HEK293 (cell line): ENCODE data around the gene ARRB2.

ENCODE experiments used
- CTCF ChIA-PET: fragments of 350-600 bp; formaldehyde crosslinking; extraction: SDS; loops from one replicate; lab custom pipeline; 2021; ENCODE audit warnings: antibody characterized with exemption; lab: Yijun Ruan, JAX
- POLR2A ChIA-PET: fragments of 300-600 bp; formaldehyde crosslinking; extraction: SDS; loops from one replicate; lab custom pipeline; 2020; ENCODE audit warnings: antibody characterized with exemption, inconsistent platforms; lab: Yijun Ruan, JAX
- H3K27ac ChIP-seq: fragments of 200-500 bp; sonication (Bioruptor generic); 2 replicates; pipeline ENCODE4 v1.5.1; 2014; ENCODE audit warnings: low read depth, low read length, control low read depth, inconsistent platforms; ENCODE audit errors: extremely low read depth
- H3K36me3 ChIP-seq, 2 experiments: fragments of 200-500 bp in 1 of 2; sonication (Bioruptor generic) in 1 of 2; 1 replicate in 1 of 2; 2 replicates in 1 of 2; pipeline ENCODE4 v1.5.1; 2014 to 2017; ENCODE audit warnings: inconsistent platforms in 2 of 2, low read length in 2 of 2; ENCODE audit not compliant: control insufficient read depth in 2 of 2, insufficient read depth in 1 of 2
- H3K4me1 ChIP-seq: fragments of 200-500 bp; sonication (Bioruptor generic); 2 replicates; pipeline ENCODE4 v1.5.1; 2014; ENCODE audit warnings: mild to moderate bottlenecking, low read length, inconsistent platforms; ENCODE audit not compliant: control insufficient read depth, insufficient read depth
- H3K4me3 ChIP-seq: 2 replicates; pipeline ENCODE4 v1.5.1; 2011; ENCODE audit warnings: low read depth, mild to moderate bottlenecking, control low read depth, low read length, moderate library complexity
- H3K9me3 ChIP-seq: fragments of 200-500 bp; sonication (Bioruptor generic); 2 replicates; pipeline ENCODE4 v1.5.1; 2014; ENCODE audit warnings: low read depth, low read length, inconsistent platforms; ENCODE audit not compliant: control insufficient read depth, insufficient read depth
- HOXA7 ChIP-seq: sonication (generic); formaldehyde crosslinking; IDR thresholded peaks from 2 replicates; pipeline ENCODE4 v1.8.1; 2022; ENCODE audit warnings: missing genetic modification reagents, borderline replicate concordance
- INSM2 ChIP-seq: fragments of 450-650 bp; formaldehyde crosslinking; IDR thresholded peaks from 2 replicates; pipeline ENCODE4 v1.5.1; 2016; ENCODE audit warnings: missing biosample characterization, missing genetic modification characterization
- MEIS1 ChIP-seq: sonication (generic); formaldehyde crosslinking; IDR thresholded peaks from 2 replicates; pipeline ENCODE4 v1.8.1; 2022; ENCODE audit warnings: missing genetic modification reagents, mild to moderate bottlenecking, borderline replicate concordance
- MZF1 ChIP-seq: fragments of 450-650 bp; formaldehyde crosslinking; IDR thresholded peaks from 2 replicates; pipeline ENCODE4 v1.5.1; 2017; ENCODE audit warnings: missing biosample characterization, missing genetic modification characterization, borderline replicate concordance
- REPIN1 ChIP-seq: fragments of 450-650 bp; formaldehyde crosslinking; IDR thresholded peaks from 2 replicates; pipeline ENCODE4 v1.5.1; 2017; ENCODE audit warnings: missing biosample characterization, missing genetic modification characterization, low read depth
- SP3 ChIP-seq: fragments of 450-650 bp; formaldehyde crosslinking; IDR thresholded peaks from 2 replicates; pipeline ENCODE4 v1.5.1; 2016; ENCODE audit warnings: missing biosample characterization, missing genetic modification characterization
- TRIM28 ChIP-seq: IDR thresholded peaks from 2 replicates; pipeline ENCODE4 v1.6.1; 2011; ENCODE audit warnings: low read length, control low read depth, borderline replicate concordance
- ZFP69B ChIP-seq: fragments of 450-650 bp; formaldehyde crosslinking; IDR thresholded peaks from 2 replicates; pipeline ENCODE4 v1.5.1; 2016; ENCODE audit warnings: missing biosample characterization, missing genetic modification characterization
- ZNF155 ChIP-seq: fragments of 450-650 bp; formaldehyde crosslinking; IDR thresholded peaks from 2 replicates; pipeline ENCODE4 v1.5.1; 2016; ENCODE audit warnings: missing biosample characterization, missing genetic modification characterization
- ZNF175 ChIP-seq: fragments of 450-650 bp; formaldehyde crosslinking; IDR thresholded peaks from 2 replicates; pipeline ENCODE4 v1.5.1; 2016; ENCODE audit warnings: missing biosample characterization, missing genetic modification characterization
- ZNF223 ChIP-seq: fragments of 450-650 bp; formaldehyde crosslinking; IDR thresholded peaks from 2 replicates; pipeline ENCODE4 v1.5.1; 2016; ENCODE audit warnings: missing biosample characterization, missing genetic modification characterization
- ZNF366 ChIP-seq: fragments of 450-650 bp; formaldehyde crosslinking; conservative IDR thresholded peaks from 2 replicates; pipeline ENCODE4 v1.5.1; 2016; ENCODE audit warnings: missing biosample characterization, missing genetic modification characterization
- ZNF426 ChIP-seq: fragments of 450-650 bp; formaldehyde crosslinking; IDR thresholded peaks from 2 replicates; pipeline ENCODE4 v1.5.1; 2017; ENCODE audit warnings: missing biosample characterization, missing genetic modification characterization, mild to moderate bottlenecking, inconsistent platforms, moderate library complexity
- ZNF501 ChIP-seq: fragments of 450-650 bp; formaldehyde crosslinking; IDR thresholded peaks from 2 replicates; pipeline ENCODE4 v1.5.1; 2016; ENCODE audit warnings: missing biosample characterization, missing genetic modification characterization
- ZNF513 ChIP-seq: fragments of 450-650 bp; IDR thresholded peaks from 2 replicates; pipeline ENCODE4 v1.5.1; 2018; ENCODE audit warnings: missing biosample characterization, missing genetic modification characterization
- ZNF514 ChIP-seq: fragments of 450-650 bp; formaldehyde crosslinking; IDR thresholded peaks from 2 replicates; pipeline ENCODE4 v1.5.1; 2016; ENCODE audit warnings: missing biosample characterization, missing genetic modification characterization
- ZNF518A ChIP-seq: fragments of 450-650 bp; formaldehyde crosslinking; conservative IDR thresholded peaks from 2 replicates; pipeline ENCODE4 v1.5.1; 2016; ENCODE audit warnings: low read depth, missing biosample characterization, missing genetic modification characterization
- ZNF548 ChIP-seq: fragments of 450-650 bp; formaldehyde crosslinking; IDR thresholded peaks from 2 replicates; pipeline ENCODE4 v1.5.1; 2016; ENCODE audit warnings: missing biosample characterization, missing genetic modification characterization
- ZNF791 ChIP-seq: fragments of 450-650 bp; formaldehyde crosslinking; IDR thresholded peaks from 2 replicates; pipeline ENCODE4 v1.5.1; 2016; ENCODE audit warnings: missing biosample characterization, missing genetic modification characterization
- ZNF792 ChIP-seq: fragments of 450-650 bp; formaldehyde crosslinking; IDR thresholded peaks from 2 replicates; pipeline ENCODE4 v1.5.1; 2016; ENCODE audit warnings: missing biosample characterization, missing genetic modification characterization
- TF ChIP-seq, protein P1 (sequence below): fragments of 450-650 bp; formaldehyde crosslinking; IDR thresholded peaks from 2 replicates; pipeline ENCODE4 v1.5.1; 2016; ENCODE audit warnings: missing biosample characterization, missing genetic modification characterization
- TF ChIP-seq, protein P2 (sequence below): fragments of 450-650 bp; formaldehyde crosslinking; IDR thresholded peaks from 2 replicates; pipeline ENCODE4 v1.5.1; 2016; ENCODE audit warnings: missing biosample characterization, missing genetic modification characterization
- TF ChIP-seq, protein P3 (sequence below): fragments of 450-650 bp; formaldehyde crosslinking; IDR thresholded peaks from 2 replicates; pipeline ENCODE4 v1.5.1; 2016; ENCODE audit warnings: missing biosample characterization, missing genetic modification characterization

ARRB2 gene

GRCh38 chr17:4740025-4740351 is 29.6 kb downstream of the ARRB2 start (continued):
- TF ChIP-seq MEIS1 (CRISPR knock-in tag) (no peak), ZNF518A (no peak), ZNF792 (tag by site-specific recombination) (no peak), TRIM28 (no peak), ZNF501 (tag by site-specific recombination) (no peak), ZNF155 (tag by site-specific recombination) (no peak), ZNF791 (tag by site-specific recombination) (no peak), ZNF548 (tag by site-specific recombination) (no peak), MZF1 (tag by site-specific recombination) (no peak), ZNF514 (tag by site-specific recombination) (no peak), HOXA7 (CRISPR knock-in tag) (no peak), SP3 (tag by site-specific recombination) (0 out of 2 replicates have a peak, but pooled peaks have one; percentile 3), INSM2 (tag by site-specific recombination) (no peak), ZNF175 (no peak), ZNF366 (no peak), ZFP69B (tag by site-specific recombination) (no peak), REPIN1 (tag by site-specific recombination) (no peak)
- TF ChIP-seq, protein P1, sequence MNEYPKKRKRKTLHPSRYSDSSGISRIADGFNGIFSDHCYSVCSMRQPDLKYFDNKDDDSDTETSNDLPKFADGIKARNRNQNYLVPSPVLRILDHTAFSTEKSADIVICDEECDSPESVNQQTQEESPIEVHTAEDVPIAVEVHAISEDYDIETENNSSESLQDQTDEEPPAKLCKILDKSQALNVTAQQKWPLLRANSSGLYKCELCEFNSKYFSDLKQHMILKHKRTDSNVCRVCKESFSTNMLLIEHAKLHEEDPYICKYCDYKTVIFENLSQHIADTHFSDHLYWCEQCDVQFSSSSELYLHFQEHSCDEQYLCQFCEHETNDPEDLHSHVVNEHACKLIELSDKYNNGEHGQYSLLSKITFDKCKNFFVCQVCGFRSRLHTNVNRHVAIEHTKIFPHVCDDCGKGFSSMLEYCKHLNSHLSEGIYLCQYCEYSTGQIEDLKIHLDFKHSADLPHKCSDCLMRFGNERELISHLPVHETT (tag by site-specific recombination): no peak
- TF ChIP-seq, protein P2, sequence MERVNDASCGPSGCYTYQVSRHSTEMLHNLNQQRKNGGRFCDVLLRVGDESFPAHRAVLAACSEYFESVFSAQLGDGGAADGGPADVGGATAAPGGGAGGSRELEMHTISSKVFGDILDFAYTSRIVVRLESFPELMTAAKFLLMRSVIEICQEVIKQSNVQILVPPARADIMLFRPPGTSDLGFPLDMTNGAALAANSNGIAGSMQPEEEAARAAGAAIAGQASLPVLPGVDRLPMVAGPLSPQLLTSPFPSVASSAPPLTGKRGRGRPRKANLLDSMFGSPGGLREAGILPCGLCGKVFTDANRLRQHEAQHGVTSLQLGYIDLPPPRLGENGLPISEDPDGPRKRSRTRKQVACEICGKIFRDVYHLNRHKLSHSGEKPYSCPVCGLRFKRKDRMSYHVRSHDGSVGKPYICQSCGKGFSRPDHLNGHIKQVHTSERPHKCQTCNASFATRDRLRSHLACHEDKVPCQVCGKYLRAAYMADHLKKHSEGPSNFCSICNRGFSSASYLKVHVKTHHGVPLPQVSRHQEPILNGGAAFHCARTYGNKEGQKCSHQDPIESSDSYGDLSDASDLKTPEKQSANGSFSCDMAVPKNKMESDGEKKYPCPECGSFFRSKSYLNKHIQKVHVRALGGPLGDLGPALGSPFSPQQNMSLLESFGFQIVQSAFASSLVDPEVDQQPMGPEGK (tag by site-specific recombination): peak; percentile 47; the same call in 1 of the 2 replicates

DNA sequence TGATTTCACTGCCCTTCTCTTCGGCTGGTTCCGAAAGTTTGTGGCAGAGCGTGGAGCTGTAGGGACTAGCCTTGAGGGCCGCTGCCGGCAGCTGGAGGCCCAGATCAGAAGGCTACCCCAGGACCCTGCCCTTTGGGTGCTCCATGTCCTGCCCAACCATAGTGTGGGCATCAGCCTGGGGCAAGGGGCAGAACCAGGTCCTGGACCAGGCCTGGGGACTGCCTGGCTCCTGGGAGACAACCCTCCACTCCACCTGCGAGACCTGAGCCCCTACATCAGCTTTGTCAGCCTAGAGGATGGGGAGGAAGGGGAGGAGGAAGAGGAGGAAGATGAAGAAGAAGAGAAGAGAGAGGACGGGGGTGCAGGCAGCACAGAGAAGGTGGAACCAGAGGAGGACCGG is 30.2 kb downstream of the ARRB2 start:
- CTCF ChIA-PET: interaction anchor here (0.6 kb wide), 1 partner anchor 22 kb away, joined by 4 read pairs; no protein-coding TSS in a partner anchor
- POLR2A ChIA-PET: interaction anchor here (0.8 kb wide), 1 partner anchor 9 kb away, joined by 3 read pairs; the partner anchor contains the start of gene MED11
- Histone ChIP-seq H3K4me3 (no peak overlapping the region), H3K27ac (no peak overlapping the region), H3K36me3 (no peaks in the 10 kb centered on the region; a peak in 1 of 3 replicates), H3K9me3 (no peaks in the 10 kb centered on the region), H3K4me1 (peaks cover 8% of the 10 kb centered on the region)
- peak; percentile 92 for TF ChIP-seq ZNF513
- no peak for TF ChIP-seq ZNF426 (tag by site-specific recombination)
- TF ChIP-seq, protein P3, sequence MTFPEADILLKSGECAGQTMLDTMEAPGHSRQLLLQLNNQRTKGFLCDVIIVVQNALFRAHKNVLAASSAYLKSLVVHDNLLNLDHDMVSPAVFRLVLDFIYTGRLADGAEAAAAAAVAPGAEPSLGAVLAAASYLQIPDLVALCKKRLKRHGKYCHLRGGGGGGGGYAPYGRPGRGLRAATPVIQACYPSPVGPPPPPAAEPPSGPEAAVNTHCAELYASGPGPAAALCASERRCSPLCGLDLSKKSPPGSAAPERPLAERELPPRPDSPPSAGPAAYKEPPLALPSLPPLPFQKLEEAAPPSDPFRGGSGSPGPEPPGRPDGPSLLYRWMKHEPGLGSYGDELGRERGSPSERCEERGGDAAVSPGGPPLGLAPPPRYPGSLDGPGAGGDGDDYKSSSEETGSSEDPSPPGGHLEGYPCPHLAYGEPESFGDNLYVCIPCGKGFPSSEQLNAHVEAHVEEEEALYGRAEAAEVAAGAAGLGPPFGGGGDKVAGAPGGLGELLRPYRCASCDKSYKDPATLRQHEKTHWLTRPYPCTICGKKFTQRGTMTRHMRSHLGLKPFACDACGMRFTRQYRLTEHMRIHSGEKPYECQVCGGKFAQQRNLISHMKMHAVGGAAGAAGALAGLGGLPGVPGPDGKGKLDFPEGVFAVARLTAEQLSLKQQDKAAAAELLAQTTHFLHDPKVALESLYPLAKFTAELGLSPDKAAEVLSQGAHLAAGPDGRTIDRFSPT (tag by site-specific recombination): no peak
- TF ChIP-seq ZNF223 (tag by site-specific recombination): peak; percentile 71; the same call in 1 of the 2 replicates
